ENCODE data around the gene B3GAT3. TPM values are rescaled to one million over a fixed set of nuclear protein-coding genes. Genes with fewer than 3 reads are reported as not detected.

B3GAT3 gene
- total RNA-seq, 6 donors from 2014 or later, result 21.3 to 43.9 (median 37.9) TPM

- Histone ChIP-seq H3K36me3 (peaks cover 0 to 34% (median 24%) of the 10 kb centered on the region in 4 donors), H3K4me1 (peaks cover 29 to 57% (median 34%) of the 10 kb centered on the region in 4 donors), H3K27ac (no peak overlapping the region), H3K9me3 (no peaks in the 10 kb centered on the region), H3K27me3 (no peaks in the 10 kb centered on the region), H3K4me3 (no peak overlapping the region)
- no peak for TF ChIP-seq EP300 (IDR thresholded peaks at IDR 0.05)
- no peak for ATAC-seq (ENCODE audit: low FRiP score in 2 of 2)
- DNase-seq, result no peak
- WGBS, 2 donors, result 95 to 98% methylated on average over 10 to 11 of the region's 11 CpGs
Observed at GRCh38 chr11:62648967-62649364, 27.2 kb upstream of the B3GAT3 start.

GRCh38 chr11:62648185-62648966 is 26.6 kb upstream of the B3GAT3 start:
- TF ChIP-seq POLR2A (IDR thresholded peaks at IDR 0.05), result no peak
- DNase-seq (peak in 1 of 2 donors; percentile 59), ATAC-seq (ENCODE audit: low FRiP score in 2 of 2) (no peak)
- H3K4me3 ChIP-seq, result no peak overlapping the region
- H3K27me3 ChIP-seq, result no peaks in the 10 kb centered on the region
- 94 to 95% methylated on average over 7 to 19 of the region's 24 CpGs for WGBS, 2 donors
- H3K36me3 ChIP-seq, result peaks cover 0 to 39% (median 30%) of the 10 kb centered on the region in 4 donors
- H3K27ac ChIP-seq, result no peak overlapping the region
- peaks cover 29 to 57% (median 34%) of the 10 kb centered on the region in 4 donors for H3K4me1 ChIP-seq
- no peaks in the 10 kb centered on the region for H3K9me3 ChIP-seq

GRCh38 chr11:62647609-62648005 is 25.8 kb upstream of the B3GAT3 start:
- Histone ChIP-seq H3K4me3 (no peak overlapping the region), H3K27ac (peak overlapping the region in 1 of 4 donors; percentile 26), H3K9me3 (no peaks in the 10 kb centered on the region), H3K27me3 (no peaks in the 10 kb centered on the region), H3K4me1 (peaks cover 29 to 55% (median 34%) of the 10 kb centered on the region in 4 donors), H3K36me3 (peaks cover 6 to 46% (median 37%) of the 10 kb centered on the region in 4 donors)
- TF ChIP-seq EP300 (IDR thresholded peaks at IDR 0.05) (no peak), POLR2AphosphoS5 (IDR thresholded peaks at IDR 0.05) (no peak), POLR2A (IDR thresholded peaks at IDR 0.05) (no peak), CTCF (IDR thresholded peaks at IDR 0.05) (no peak)
- 91% methylated on average over 6 of the region's 6 CpGs; no CpG with 5 or more reads in 1 of the 2 donors for WGBS, 2 donors
- no peak for DNase-seq
- ATAC-seq (ENCODE audit: low FRiP score in 2 of 2), result no peak

GRCh38 chr11:62646825-62647608 is 25.2 kb upstream of the B3GAT3 start:
- Histone ChIP-seq H3K36me3 (peaks cover 7 to 51% (median 37%) of the 10 kb centered on the region in 4 donors), H3K4me1 (peaks cover 25 to 49% (median 28%) of the 10 kb centered on the region in 4 donors), H3K4me3 (peak overlapping the region in 3 of 4 donors; percentile 75 to 95 (median 90)), H3K27ac (peak overlapping the region; percentile 26 to 98 (median 74)), H3K9me3 (no peaks in the 10 kb centered on the region), H3K27me3 (no peaks in the 10 kb centered on the region)
- 42 to 54% methylated on average over 17 to 22 of the region's 32 CpGs for WGBS, 2 donors
- DNase-seq (peak in 1 of 2 donors; percentile 85), ATAC-seq (ENCODE audit: low FRiP score in 2 of 2) (no peak)
- no peak for TF ChIP-seq POLR2AphosphoS5 (IDR thresholded peaks at IDR 0.05)
- TF ChIP-seq EP300 (IDR thresholded peaks at IDR 0.05), result no peak
- no peak for TF ChIP-seq CTCF (IDR thresholded peaks at IDR 0.05)
- TF ChIP-seq POLR2A (IDR thresholded peaks at IDR 0.05), result no peak

GRCh38 chr11:62645946-62646824 is 24.4 kb upstream of the B3GAT3 start, which contains the start of gene GANAB:
TSS of gene GANAB (minus strand) at chr11:62646613. CDS start at chr11:62646599, 14 bp downstream.
- Histone ChIP-seq H3K27me3 (no peaks in the 10 kb centered on the region), H3K4me3 (peak within 1 kb of the TSS; percentile 75 to 99 (median 92)), H3K36me3 (peaks cover 7 to 51% (median 37%) of the 10 kb centered on the region in 4 donors), H3K9me3 (no peaks in the 10 kb centered on the region), H3K4me1 (peaks cover 17 to 40% (median 21%) of the 10 kb centered on the region in 4 donors), H3K27ac (peak within 1 kb of the TSS; percentile 89 to 98 (median 96))
- TF ChIP-seq POLR2AphosphoS5 (IDR thresholded peaks at IDR 0.05) (peak; percentile 93 to 95), EP300 (IDR thresholded peaks at IDR 0.05) (no peak), POLR2A (IDR thresholded peaks at IDR 0.05) (peak in 2 of 4 donors; percentile 86 to 87), CTCF (IDR thresholded peaks at IDR 0.05) (peak in 2 of 6 experiments; percentile 16 to 18)
- peak; percentile 98 to 99 for ATAC-seq (ENCODE audit: low FRiP score in 2 of 2)
- 0% methylated on average over 22 to 70 of the region's 73 CpGs for WGBS, 2 donors
- DNase-seq, result peak; percentile 98 to 99
